ENCODE data around the gene ENO1.
"Not testable (repeated sequence)": the region's sequence is repeated elsewhere in the genome, so short reads cannot be mapped to it uniquely, and the experiment has no call there.

Gene ENO1

GRCh38 chr1:8878448-8878697 is at the start of gene ENO1:
ENO1 (minus strand) TSS chr1:8878686; CDS start chr1:8874908, 3,778 bp downstream.
- DNase-seq = no peak

GRCh38 chr1:8926707-8927694 is 48.5 kb upstream of the ENO1 start:
- DNase-seq = no peak

- DNase-seq = no peak
Observed at GRCh38 chr1:8925960-8926359, 47.5 kb upstream of the ENO1 start.

GRCh38 chr1:8925406-8925805 is 46.9 kb upstream of the ENO1 start:
- DNase-seq = no peak

- no peak for DNase-seq
Observed at GRCh38 chr1:8922962-8923361, 44.5 kb upstream of the ENO1 start.

- not testable (repeated sequence) for DNase-seq
Observed at GRCh38 chr1:8917536-8917935, 39.0 kb upstream of the ENO1 start.

GRCh38 chr1:8915446-8915845 is 37.0 kb upstream of the ENO1 start:
- DNase-seq = no peak

- DNase-seq = no peak
Observed at GRCh38 chr1:8914466-8914865, 36.0 kb upstream of the ENO1 start.

GRCh38 chr1:8913457-8913856 is 35.0 kb upstream of the ENO1 start:
- DNase-seq = no peak

- DNase-seq = no peak
Observed at GRCh38 chr1:8911416-8912309, 33.2 kb upstream of the ENO1 start.

- DNase-seq = no peak
Observed at GRCh38 chr1:8910914-8911313, 32.4 kb upstream of the ENO1 start.

GRCh38 chr1:8910331-8910730 is 31.8 kb upstream of the ENO1 start:
- DNase-seq = no peak

GRCh38 chr1:8908388-8909151 is 30.1 kb upstream of the ENO1 start:
- DNase-seq = no peak

- no peak for DNase-seq
Observed at GRCh38 chr1:8905582-8906191, 27.2 kb upstream of the ENO1 start.

- DNase-seq = no peak
Observed at GRCh38 chr1:8903908-8904650, 25.6 kb upstream of the ENO1 start.

- no peak for DNase-seq
Observed at GRCh38 chr1:8903410-8903809, 24.9 kb upstream of the ENO1 start.

GRCh38 chr1:8902765-8903164 is 24.3 kb upstream of the ENO1 start:
- DNase-seq = no peak

GRCh38 chr1:8900684-8901083 is 22.2 kb upstream of the ENO1 start:
- not testable (repeated sequence) for DNase-seq

- DNase-seq = no peak
Observed at GRCh38 chr1:8899046-8899445, 20.6 kb upstream of the ENO1 start.

- not testable (repeated sequence) for DNase-seq
Observed at GRCh38 chr1:8898418-8898817, 19.9 kb upstream of the ENO1 start.

- DNase-seq = not testable (repeated sequence)
Observed at GRCh38 chr1:8897505-8897904, 19.0 kb upstream of the ENO1 start.

GRCh38 chr1:8896775-8897174 is 18.3 kb upstream of the ENO1 start:
- not testable (repeated sequence) for DNase-seq

All from NCI-H1436 treated with DMSO at 0.1 percent for 48 hours (cell line).